ENCODE data around the gene FOXN3.
"Not testable (repeated sequence)": the region's sequence is repeated elsewhere in the genome, so short reads cannot be mapped to it uniquely, and the experiment has no call there.

The FOXN3 gene

DNA sequence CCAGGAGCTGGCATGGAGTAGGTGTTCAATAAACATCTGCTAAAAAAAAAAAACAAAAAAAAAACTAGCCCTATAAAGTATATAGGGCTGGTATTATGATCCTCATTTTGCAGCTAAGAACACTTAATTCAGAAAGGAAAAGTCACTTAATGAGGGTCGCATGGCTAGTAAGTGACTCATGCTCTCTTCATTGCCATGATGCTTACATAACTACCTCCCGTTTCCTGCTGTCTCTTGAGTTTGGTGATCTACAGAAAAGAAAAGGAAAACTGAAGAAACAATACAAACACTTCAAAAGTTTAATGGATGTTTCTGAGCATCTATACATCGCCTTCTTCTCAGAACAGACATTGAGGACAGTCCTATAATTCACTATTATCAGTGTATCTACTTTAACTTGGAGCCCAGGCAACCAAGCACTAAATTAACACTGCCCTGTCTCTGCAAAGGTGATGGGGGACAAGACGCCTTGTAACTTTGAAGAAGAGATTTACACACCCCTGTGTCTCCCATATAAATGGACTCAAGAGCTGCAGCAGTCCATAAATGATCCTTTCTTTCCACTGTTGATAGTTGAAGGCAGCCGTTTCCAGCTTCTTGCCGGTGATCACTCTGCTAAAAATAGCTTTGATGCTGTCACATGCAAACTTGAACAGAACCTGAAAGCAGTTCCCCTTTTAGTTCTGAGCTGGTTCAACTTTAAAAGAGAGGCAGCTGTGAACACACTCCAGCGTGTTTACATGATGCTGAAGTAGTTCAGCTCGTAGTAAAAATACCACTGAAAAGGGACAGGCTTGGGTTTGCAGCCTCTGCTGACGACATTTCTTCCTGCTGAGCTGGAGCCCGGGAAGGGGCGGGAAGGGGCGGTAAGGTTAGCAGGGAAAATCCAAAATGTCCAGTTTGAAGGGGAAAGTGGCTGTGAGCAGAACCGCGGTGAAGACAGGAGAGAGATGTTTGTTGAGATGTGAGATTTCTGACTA, 113.3 kb downstream of the FOXN3 start:
- no peak for DNase-seq (ENCODE audit: low read depth)

DNA sequence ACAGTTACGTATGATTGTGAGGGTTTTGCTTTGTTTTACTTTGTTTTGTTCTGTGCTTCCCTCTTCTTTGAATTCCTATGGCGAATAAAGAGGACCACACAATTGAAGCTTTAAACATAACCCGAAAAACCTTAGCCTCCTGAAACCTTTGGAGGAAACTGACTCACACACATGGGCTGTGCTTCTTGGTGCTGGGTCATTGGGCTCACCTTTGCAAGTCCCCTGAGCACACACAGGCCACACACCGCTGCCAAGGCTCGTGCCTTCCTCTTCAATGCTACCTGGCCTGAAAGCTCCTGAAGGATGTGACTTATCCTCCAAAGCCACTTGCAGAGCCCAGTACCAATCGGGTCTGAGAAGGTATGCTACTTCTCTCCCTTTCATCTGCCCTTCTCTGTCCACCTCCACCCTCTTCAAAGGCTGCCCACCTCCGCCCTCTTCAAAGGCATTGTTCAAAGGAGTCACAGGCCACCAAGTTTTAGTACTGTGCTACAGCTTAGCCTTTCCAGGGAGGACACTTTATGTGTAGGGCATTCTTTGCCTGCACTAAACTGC, 114.6 kb downstream of the FOXN3 start:
- DNase-seq (ENCODE audit: low read depth): no peak

DNA sequence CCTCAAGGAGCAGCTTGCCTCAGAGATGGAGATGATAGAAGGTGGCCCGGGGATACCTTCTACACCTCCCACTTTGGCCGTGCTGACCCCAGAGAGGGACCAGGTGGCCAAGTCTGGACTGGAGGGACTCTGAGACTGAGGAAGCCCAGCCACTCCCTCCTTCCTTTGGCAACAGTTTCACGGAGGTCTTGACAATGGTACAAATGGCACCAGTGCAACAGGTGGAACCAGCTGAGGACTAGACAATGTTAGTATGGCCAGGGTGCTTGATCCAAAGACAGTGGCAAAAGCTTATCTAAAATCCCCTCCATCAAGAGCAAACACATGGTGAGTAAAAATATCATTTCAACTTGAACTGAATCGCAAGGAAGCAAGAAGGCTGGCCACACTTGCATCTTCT, 117.4 kb downstream of the FOXN3 start:
- DNase-seq (ENCODE audit: low read depth): no peak

DNA sequence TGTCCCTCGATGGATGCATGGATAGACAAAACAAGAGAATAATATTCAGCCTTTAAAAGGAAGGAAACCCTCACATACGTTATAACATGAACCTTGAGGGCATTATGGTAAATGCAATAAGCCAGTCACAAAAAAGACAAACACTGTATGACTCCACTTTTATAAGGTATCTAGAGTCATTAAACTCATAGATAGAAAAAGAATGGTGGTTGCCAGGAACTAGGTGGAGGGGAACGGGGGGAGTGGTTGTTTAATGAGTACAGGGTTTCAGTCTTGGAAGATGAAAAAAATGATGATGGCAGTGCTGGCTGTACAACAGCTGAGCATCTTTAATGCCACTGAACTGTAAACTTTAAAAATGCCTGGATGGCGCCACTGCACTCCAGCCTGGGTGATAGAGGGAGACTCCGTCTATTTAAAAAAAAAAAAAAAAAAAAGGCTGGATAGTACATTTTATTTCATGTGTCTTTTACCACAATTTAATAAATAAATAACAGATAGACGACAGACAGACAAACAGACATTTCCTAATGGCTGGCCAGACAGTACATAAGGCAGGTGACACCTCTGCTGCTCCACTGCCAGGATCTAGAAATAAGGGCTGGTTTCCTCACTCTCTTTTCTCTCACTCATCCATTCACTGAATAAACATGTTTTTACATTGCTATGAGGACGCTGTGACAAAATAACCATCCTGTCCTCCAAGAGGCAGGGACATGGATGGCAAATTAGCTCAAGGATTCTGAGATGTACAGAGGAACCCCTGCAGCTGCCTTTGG, 118.8 kb downstream of the FOXN3 start:
- no peak for DNase-seq (ENCODE audit: low read depth)

DNA sequence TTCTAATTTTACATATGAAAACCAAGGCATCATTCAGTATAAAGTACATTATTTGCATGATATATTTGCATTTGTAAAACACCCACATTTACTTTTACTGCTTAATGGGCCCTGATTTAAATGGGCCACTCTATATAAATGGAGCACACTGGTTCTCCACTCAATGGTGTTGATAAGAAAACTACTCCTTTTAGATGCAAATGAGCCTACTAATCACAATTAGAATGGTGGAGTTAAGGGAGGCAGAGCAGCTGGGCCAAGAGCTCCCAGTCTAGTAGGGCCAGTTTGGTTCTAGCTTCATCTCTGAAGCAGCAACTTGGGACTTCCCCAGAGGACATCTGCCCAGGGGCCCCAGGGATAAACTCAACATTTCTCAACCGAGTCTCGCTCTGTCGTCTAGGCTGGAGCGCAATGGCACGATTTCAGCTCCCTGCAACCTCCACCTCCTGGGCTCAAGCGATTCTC, 120.7 kb downstream of the FOXN3 start:
- no peak for DNase-seq (ENCODE audit: low read depth)

DNA sequence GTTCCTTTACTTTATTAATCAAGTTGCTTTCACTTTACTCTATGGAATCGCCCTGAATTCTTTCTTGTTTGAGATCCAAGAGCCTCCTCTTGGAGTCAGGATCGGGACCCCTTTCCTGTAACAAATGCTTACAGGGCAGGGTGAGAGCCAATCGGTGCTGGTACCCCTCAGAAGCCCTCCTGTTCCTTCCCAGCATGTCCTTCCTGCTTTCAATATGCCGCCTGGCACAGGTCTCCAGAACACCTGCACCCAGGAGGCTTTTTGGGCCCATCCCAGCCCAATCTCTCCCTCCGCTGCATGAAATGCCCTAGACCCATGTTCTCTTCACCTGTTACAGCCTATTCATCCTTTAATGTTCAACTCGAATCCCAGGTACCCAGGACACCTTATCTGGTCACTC, 122.2 kb downstream of the FOXN3 start:
- no peak for DNase-seq (ENCODE audit: low read depth)

DNA sequence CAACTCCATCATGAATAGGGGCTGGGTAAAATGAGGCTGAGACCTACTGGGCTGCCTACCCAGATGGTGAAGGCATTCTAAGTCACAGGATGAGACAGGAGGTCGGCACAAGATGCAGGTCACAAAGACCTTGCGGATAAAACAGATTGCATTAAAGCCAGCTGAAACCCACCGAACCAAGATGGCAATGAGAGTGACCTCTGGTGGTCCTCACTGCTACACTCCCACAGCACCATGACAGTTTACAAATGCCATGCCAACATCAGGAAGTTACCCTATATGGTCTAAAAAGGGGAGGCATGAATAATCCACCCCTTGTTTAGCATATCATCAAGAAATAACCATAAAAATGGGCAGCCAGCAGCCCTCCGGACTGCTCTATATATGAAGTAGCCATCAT, 122.6 kb downstream of the FOXN3 start:
- DNase-seq (ENCODE audit: low read depth): not testable (repeated sequence)

DNA sequence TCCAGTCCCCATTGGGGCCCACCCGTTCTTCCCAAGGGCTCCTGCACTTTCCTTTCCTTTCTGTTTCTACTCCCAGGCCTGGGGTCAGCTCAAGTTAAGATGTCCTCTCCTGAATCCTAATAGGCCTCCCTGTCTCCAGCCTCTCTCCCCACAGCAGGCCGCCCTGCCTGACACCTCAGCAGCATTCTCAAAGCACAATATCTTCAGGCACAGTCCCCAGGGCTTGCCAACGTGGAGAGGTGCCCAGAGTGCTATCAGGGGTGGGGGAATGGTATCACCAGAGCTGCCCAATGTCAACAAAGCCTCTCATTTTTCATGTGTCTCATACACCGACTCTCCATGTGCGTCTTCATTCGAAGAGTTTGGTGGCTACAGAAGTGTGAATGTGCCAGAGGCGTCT, 123.0 kb downstream of the FOXN3 start:
- DNase-seq (ENCODE audit: low read depth): no peak

DNA sequence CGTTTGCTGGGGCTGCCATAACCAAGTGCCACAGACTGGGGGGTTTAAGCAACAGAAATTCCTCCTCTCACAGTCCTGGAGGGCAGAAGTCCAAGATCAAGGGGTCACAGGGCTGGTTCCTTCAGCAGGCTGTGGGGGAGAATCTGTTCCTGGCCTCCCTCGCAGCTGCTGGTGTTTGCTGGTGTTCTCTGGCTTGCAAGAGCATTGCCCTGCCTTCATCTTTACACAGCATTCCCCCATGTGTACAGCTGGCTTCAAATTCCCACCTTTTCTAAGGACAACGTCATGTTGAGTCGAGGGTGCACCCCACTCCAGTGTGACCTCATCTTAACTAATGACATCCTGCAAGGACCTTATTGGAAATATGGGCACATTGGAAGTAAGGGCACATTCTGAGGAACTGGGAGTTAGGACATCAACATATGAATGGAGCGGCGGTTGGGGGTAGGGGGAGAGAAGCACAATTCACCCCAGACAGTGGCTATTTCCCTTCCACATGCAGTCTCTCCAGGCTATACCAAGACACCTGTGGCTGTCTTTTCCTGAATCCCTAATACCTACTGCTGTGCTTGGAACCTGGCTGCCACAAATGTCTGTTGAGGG, 123.6 kb downstream of the FOXN3 start:
- no peak for DNase-seq (ENCODE audit: low read depth)

DNA sequence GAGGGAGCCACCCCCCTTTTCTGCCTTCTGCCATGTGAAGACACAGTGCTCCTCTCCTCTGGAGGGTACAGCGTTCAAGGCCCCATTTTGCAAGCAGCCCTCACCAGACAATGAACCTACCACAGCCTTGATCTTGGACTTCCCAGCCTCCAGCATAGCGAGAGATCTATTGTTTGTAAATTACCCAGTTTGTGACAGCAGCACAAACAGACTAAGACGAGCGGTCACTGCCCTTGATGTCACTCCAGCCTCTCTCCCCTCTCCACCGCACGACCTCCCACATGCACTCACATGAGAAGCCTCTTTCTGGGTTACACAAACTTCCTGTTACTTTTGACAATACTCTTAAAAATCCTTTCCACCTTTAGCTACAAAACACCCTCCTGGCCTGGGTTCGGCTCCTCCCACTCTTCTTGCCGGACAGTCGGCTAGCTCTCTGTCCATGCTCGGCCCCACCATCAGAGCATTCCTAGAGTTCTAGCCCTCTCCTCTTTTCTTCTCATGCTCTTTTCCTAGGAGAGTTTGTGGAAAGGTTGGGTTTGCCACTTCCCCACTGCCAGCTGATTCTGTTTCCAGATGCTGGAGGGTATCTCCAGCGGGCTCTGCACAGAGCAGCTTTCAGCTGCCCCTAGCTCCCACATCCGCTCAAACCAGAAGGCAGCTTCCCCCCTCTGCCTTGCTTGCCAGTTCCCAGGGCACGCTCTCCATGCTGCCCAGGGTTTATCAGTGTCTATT, 124.3 kb downstream of the FOXN3 start:
- no peak for DNase-seq (ENCODE audit: low read depth)

DNA sequence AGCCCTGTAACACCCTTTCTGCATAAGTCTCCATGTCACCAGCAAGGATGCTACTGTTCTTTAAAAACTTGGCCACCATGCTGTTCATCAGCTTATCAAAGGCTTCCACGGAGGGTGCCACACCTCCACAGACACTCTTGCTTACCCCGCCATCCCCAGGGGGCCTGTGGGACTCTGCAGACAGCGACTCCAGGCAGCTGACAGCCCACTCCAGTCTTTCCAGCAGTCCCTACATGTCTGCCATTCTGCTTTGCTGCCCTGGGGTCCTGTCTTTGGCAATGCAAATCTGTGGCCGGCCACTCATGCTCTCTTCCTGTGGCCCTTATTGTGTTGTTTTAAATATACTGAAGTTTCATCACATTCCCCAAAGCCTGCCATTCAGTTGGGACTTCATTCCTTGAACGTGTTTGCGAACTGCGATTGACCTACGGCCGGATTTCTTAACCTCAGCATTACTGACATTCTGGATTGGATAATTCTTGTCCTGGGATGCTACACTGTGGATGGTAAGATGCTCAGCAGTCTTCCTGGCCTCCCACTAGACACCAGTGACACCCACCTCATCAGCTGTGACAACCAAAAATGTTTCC, 125.6 kb downstream of the FOXN3 start:
- DNase-seq (ENCODE audit: low read depth): no peak

DNA sequence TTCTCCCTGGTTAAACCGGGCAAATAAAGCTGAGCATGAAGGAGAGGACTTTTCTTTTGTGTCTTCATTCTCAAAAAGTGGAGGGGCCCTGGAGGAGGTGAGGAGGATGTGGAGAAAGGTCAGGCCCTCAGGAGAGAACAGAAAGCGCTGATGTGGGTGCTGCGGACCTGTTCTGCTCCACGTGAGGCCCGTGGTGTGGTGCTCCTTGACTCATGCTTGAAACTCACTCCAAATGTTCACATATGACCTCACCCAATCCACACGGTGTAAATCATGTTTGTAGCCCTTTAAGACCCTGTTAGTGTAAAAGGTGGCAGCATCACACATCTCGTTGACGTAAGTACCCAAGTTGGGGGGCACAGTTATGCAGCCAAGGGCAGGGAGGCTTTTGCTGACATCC, 126.2 kb downstream of the FOXN3 start:
- no peak for DNase-seq (ENCODE audit: low read depth)

DNA sequence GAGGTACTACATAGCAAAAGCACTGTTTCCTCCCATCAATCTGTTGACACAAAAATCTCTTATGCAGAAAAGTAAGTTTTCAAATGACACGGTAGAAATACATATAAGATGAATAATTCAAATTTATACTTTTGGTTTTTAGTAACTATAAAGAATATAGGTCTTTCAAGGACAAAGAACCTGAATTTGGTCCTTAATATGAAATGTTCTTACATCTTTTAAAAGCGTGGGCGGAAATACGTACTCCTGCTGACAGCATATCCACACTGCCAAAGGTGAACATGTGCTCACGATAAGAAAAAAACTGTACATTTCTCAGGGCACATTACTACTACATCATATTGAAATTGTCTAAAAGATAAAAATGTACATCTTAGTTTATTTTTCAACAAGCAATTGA, 127.6 kb downstream of the FOXN3 start:
- DNase-seq (ENCODE audit: low read depth): no peak

DNA sequence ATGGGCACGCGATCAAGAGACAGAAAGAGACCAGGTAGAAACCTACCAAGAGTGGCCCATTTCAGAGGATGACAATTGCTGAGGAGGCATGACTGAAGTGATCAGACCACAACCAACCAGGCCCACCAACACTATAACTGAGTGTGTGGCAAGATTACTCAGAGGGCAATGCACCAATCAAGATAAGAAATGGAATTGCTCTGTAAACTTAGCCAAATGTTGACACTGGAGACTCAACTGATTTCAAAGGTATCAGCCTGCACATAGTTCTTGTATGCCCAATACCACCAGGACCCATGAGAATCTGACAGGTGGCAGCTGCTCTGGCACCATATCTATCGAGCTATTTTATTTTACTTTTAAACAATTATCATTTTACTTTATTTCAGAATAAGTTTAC, 128.9 kb downstream of the FOXN3 start:
- no peak for DNase-seq (ENCODE audit: low read depth)

DNA sequence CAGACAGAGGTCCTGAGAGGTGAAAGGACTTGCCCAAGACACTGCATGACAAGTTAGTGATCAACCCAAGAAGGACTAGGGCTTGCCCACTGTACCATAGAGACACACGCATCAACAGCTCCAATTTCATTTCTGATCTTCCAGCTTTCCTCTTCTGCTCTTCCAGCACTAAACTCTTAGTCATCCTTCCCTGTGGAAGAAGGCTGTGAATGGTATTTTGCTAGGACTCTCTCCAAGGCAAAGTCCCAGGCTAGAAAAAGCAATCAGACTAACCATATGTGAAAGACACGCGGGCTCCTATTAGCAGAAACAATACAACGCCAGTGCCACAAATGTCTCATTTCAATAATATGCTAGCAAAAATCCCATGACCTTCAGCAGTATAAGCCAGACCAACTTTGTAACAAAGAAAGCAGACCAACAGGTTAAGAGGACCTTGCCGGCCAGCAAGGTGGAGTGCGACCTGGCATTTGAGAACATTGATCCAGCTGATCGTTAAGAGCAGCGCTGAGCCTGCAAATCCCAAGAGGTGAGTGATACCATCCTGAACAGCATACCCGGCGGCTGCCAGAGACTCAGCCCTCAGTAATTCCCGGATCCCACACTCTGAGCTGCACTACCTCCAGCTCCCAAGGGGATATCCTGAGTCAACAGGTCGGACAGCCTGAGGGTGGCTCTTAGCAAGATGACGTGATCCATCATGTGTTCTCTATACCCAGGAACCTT, 132.5 kb downstream of the FOXN3 start:
- DNase-seq (ENCODE audit: low read depth): no peak

DNA sequence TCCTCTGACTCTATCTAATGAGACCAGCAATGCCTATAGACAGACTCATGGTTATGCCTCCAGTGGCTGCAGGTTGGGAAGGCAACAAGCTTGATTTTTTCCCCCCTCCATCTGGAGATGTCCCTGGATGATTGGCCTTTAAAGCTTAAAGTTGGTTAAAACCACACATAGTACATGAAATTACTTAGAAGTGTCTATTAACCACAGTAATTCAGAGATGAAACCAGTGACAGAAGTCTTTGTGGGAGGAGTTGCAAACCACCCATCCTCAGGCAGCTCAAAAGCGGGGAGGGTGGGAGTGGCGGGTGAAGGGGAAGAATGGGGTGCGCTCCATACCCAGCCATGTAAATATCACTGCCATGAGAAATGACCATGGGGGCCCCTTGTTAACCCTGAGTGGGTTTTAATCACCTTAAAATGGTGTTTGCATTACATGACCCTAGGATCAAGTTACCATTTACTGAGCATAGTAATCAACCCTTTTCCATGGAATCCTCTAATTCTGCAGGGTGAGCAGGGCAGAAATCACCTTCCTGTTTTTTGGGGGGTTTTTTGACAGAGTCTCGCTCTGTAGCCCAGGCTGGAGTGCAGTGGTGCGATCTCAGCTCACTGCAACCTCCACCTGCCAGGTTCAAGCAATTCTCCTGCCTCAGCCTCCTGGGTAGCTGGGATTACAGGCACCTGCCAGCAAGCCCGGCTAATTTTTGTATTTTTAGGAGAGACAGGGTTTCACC, 133.5 kb downstream of the FOXN3 start:
- no peak for DNase-seq (ENCODE audit: low read depth)

DNA sequence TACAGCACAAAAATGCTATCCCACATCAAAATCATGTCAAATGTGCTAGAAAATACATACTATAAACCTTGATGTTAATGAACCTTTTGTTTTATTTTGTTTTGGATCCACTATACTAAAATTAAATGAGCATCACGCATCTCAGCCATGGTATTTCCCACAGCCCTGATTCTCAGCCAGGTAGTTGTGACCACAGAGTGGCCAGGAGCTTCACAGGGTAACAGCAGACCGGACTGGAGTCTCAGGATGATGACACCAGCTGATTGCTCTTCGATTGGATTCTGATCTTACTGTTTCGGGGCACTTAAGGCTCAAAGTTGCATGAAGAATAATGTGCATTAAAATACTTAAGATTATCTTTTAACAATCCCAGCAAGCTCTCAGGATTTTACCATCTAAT, 134.8 kb downstream of the FOXN3 start:
- no peak for DNase-seq (ENCODE audit: low read depth)

DNA sequence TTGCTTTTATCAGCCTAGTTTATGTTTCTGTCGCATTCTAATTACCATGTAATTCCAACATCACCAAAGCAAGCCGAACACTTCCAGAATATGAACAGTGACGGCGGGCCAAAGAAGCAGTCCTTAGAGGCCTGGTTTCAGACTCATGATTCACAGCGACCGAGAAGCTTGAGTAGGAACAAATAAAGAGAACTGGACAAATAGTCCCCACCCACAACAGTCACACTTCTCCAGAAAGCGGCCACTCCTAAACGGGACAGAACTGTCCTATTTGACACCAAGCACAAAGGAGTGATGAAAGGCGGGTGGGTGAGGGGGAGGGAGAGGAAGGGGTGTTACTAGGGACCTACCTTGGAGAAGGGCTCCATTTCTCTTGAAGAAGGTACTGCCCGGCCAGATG, 136.4 kb downstream of the FOXN3 start:
- no peak for DNase-seq (ENCODE audit: low read depth)

DNA sequence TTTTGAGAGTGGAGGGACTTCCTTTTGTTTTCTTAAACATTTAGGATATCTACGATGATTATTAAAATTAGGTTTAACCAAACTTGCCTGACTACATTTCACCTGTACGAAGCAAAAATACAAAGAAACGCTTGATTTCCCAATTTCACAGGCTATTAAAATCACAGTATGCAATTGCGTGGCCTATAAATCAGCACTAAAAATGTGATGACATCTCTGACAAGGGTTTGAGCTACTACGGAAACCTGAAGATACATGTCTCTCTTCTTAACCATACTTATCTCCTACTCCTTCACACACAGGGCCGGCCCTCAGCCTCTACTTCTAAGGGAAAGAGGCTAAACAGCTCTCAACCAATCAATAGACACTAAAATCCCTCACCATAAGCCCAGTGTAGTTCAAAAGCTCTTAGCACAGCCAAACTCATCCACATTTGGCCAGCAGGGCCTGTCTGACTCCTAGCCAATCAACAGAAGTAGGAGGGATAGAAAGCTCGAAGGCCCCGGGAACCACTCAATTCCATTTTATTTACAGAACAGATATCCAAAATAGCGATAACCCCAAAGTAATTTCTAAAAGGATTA, 137.3 kb downstream of the FOXN3 start:
- DNase-seq (ENCODE audit: low read depth): no peak
